ENCODE measurements around the gene MDGA2. TPM values are rescaled to one million over a fixed set of nuclear protein-coding genes. Genes with fewer than 3 reads are reported as not detected.

The MDGA2 gene
- polyA plus RNA-seq, 1 experiment = not detected

DNA sequence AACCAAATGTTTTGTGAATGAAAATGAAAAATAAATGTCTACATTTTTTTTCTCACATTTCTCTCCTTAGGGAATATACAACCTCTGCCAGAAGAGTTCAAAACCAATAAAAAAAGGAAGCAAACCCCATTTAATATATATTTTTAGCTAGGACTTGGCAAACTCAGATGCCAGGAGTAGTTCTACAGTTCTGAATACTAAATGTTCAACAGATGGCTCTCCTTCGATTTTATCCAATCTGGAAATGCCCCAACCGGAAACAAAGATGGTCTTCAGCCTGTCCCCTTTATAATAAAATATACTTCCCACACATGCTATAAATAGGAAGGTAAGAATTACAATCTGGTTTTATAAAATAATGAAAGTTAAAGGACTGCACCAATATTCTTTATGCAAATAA is 330.4 kb downstream of the MDGA2 start:
- Histone ChIP-seq H3K9me3 (ENCODE audit: control insufficient read depth, insufficient read depth, low read length) (peaks cover 7% of the 10 kb centered on the region; the same call in 1 of the 2 replicates), H3K27me3 (ENCODE audit: control insufficient read depth, insufficient read depth, low read length) (no peaks in the 10 kb centered on the region), H3K27ac (ENCODE audit: low read depth, low read length) (no peak overlapping the region), H3K4me3 (ENCODE audit: low read depth, low read length) (no peak overlapping the region)
- no peak for DNase-seq (ENCODE audit: low read depth, low spot score)
- CTCF ChIA-PET = no interaction called here
- TF ChIP-seq, protein P1, sequence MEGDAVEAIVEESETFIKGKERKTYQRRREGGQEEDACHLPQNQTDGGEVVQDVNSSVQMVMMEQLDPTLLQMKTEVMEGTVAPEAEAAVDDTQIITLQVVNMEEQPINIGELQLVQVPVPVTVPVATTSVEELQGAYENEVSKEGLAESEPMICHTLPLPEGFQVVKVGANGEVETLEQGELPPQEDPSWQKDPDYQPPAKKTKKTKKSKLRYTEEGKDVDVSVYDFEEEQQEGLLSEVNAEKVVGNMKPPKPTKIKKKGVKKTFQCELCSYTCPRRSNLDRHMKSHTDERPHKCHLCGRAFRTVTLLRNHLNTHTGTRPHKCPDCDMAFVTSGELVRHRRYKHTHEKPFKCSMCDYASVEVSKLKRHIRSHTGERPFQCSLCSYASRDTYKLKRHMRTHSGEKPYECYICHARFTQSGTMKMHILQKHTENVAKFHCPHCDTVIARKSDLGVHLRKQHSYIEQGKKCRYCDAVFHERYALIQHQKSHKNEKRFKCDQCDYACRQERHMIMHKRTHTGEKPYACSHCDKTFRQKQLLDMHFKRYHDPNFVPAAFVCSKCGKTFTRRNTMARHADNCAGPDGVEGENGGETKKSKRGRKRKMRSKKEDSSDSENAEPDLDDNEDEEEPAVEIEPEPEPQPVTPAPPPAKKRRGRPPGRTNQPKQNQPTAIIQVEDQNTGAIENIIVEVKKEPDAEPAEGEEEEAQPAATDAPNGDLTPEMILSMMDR (IDR thresholded peaks at IDR 0.05; ENCODE audit: low read depth, low read length) = no peak
- POLR2A ChIA-PET = no interaction called here

GRCh38 chr14:47332939-47333338 is 342.5 kb downstream of the MDGA2 start:
- DNase-seq (ENCODE audit: low read depth, low spot score) = no peak
- Histone ChIP-seq H3K27me3 (ENCODE audit: control insufficient read depth, insufficient read depth, low read length) (no peaks in the 10 kb centered on the region), H3K4me3 (ENCODE audit: low read depth, low read length) (no peak overlapping the region), H3K27ac (ENCODE audit: low read depth, low read length) (no peak overlapping the region), H3K9me3 (ENCODE audit: control insufficient read depth, insufficient read depth, low read length) (no peaks in the 10 kb centered on the region)
- ChIA-PET POLR2A (no interaction called here), CTCF (no interaction called here)
- TF ChIP-seq, protein P1 (IDR thresholded peaks at IDR 0.05; ENCODE audit: low read depth, low read length) = no peak

DNA sequence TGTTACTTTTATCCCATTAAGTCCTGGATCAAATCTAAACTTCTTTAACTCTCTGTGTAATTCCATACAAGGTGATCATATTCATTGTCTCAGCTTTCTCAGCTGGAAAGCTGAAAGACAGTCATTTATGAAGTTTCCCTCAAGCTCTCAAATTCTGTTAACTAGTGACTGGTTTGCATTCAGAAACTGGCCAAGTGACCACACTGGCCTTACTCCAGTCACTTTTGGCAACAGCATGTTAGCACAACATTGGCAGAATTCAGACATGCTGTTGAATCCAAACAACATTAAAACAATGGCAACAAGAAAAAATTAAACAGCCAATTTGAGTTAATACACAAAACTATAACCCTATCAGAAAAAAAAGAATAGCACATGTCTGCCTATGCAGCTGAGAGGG is 343.3 kb downstream of the MDGA2 start:
- Histone ChIP-seq H3K9me3 (ENCODE audit: control insufficient read depth, insufficient read depth, low read length) (no peaks in the 10 kb centered on the region; the same call in 1 of the 2 replicates), H3K27ac (ENCODE audit: low read depth, low read length) (no peak overlapping the region), H3K27me3 (ENCODE audit: control insufficient read depth, insufficient read depth, low read length) (no peaks in the 10 kb centered on the region), H3K4me3 (ENCODE audit: low read depth, low read length) (no peak overlapping the region)
- CTCF ChIA-PET = no interaction called here
- POLR2A ChIA-PET = no interaction called here
- TF ChIP-seq, protein P1 (IDR thresholded peaks at IDR 0.05; ENCODE audit: low read depth, low read length) = no peak
- DNase-seq (ENCODE audit: low read depth, low spot score) = no peak

DNA sequence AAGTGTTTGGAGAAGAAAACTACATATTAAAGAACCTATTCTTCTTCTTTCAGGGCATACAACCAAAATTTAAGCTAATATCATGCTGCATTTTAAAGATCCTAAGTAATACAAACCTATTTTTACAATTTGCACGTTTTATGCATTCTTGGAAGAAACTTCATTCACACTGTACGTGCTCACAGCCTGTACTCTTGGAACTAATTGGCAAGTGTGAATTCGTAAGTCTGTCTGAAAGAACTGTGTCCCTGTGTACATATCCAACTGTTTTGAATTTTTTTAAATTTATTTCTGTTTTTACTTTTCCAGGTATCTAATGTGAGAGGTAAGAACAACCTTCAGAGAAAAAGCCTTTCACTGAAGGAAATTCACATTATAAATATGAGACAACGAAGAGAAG is 347.0 kb downstream of the MDGA2 start:
- ChIA-PET CTCF (no interaction called here), POLR2A (no interaction called here)
- Histone ChIP-seq H3K4me3 (ENCODE audit: low read depth, low read length) (no peak overlapping the region), H3K9me3 (ENCODE audit: control insufficient read depth, insufficient read depth, low read length) (peaks cover 4% of the 10 kb centered on the region; the same call in 1 of the 2 replicates), H3K27ac (ENCODE audit: low read depth, low read length) (no peak overlapping the region), H3K27me3 (ENCODE audit: control insufficient read depth, insufficient read depth, low read length) (no peaks in the 10 kb centered on the region)
- no peak for DNase-seq (ENCODE audit: low read depth, low spot score)
- TF ChIP-seq, protein P1 (IDR thresholded peaks at IDR 0.05; ENCODE audit: low read depth, low read length) = no peak

DNA sequence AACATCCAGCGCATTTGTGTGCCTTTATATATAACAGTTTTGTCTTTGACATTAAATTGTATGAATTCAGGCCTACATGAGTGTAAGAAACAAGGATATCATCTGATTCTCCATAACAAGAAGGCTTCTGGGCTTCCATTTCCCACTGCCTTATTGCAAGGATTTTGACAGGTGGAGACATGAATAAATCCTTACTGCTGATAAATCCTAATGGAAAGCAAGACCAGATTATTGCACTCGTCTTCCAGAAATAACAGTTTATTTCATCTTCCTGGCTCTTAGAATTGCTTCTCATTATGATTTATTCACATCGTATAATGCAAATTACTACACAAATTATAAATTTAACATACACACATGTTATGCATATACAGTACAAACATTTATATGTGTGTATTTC is 348.1 kb downstream of the MDGA2 start:
- Histone ChIP-seq H3K27me3 (ENCODE audit: control insufficient read depth, insufficient read depth, low read length) (no peaks in the 10 kb centered on the region), H3K27ac (ENCODE audit: low read depth, low read length) (no peak overlapping the region)
- CTCF ChIA-PET = no interaction called here

More for the DNA sequence above, 348.1 kb downstream of the MDGA2 start:
- H3K4me3 ChIP-seq (ENCODE audit: low read depth, low read length) = no peak overlapping the region
- peaks cover 7% of the 10 kb centered on the region; the same call in 1 of the 2 replicates for H3K9me3 ChIP-seq (ENCODE audit: control insufficient read depth, insufficient read depth, low read length)
- POLR2A ChIA-PET = no interaction called here
- TF ChIP-seq, protein P1 (IDR thresholded peaks at IDR 0.05; ENCODE audit: low read depth, low read length) = no peak
- no peak for DNase-seq (ENCODE audit: low read depth, low spot score)

Data from AG04450 (cell line).